ENCODE results near the gene DTX3.
A peak's percentile ranks its signal among the peaks of the same experiment; 100 is the strongest.

DTX3 gene

GRCh38 chr12:57623811-57624390 lies 19.3 kb downstream of the DTX3 start:
- Histone ChIP-seq H3K4me3 (ENCODE audit: low read depth, low read length) (no peak overlapping the region), H3K9me3 (ENCODE audit: control insufficient read depth, insufficient read depth, low read depth, low read length) (no peaks in the 10 kb centered on the region), H3K36me3 (ENCODE audit: control insufficient read depth in 2 of 2, insufficient read depth in 1 of 2, low read length in 2 of 2) (peaks cover 0 to 53% of the 10 kb centered on the region in 2 experiments; a peak in 1 of 3 replicates), H3K4me1 (ENCODE audit: control insufficient read depth, insufficient read depth, low read length) (no peaks in the 10 kb centered on the region), H3K27ac (ENCODE audit: extremely low read depth, low read depth, low read length) (no peak overlapping the region)
- ChIA-PET POLR2A (no interaction called here), CTCF (interaction anchor here (0.6 to 0.9 kb wide), 2 partner anchors 43 to 316 kb away, joined by 3 read pairs; no protein-coding TSS in a partner anchor)
- TF ChIP-seq ZNF600 (tag by site-specific recombination; IDR thresholded peaks at IDR 0.05) (0 out of 2 replicates have a peak, but pooled peaks have one; percentile 15), ZNF146 (tag by site-specific recombination; IDR thresholded peaks at IDR 0.05) (no peak)

DNA sequence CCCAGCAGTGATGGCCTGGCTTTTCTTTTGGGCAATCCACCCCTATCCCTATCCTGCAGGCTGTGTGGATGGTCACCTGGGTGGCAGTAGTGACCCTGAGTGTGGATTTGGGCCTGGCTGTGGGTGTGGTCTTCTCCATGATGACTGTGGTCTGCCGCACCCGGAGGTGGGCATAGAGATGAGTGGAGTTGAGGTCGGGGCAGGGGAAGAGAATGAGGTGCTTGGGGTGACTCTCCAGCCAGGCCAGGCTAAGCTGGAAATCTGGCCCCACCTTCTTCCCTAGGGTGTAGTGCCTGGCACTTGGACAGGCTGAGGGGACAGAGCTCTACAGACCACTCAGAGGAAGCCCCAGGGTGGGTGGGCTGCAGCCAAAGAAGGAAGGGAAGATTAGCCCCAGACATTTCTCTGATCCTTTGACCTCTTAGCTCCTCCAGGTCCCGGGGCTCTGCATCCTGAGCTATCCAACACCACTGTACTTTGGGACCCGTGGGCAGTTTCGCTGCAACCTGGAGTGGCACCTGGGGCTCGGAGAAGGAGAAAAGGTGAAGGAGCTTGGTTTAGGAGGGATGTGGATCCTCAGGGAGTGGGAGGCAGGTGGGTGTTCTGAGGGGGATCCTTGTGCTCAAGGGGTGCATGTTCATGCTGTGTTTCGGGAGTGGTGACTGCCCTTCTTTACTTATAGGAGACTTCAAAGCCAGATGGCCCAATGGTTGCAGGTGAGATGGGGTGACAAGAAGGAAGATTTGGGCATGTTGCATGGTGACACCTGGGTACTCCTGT lies 20.0 kb downstream of the DTX3 start:
- TF ChIP-seq ZNF561 (tag by site-specific recombination; IDR thresholded peaks at IDR 0.05; ENCODE audit: borderline replicate concordance) (no peak), ZNF169 (tag by site-specific recombination; IDR thresholded peaks at IDR 0.05) (no peak), FEZF1 (tag by site-specific recombination; IDR thresholded peaks at IDR 0.05) (no peak), ZNF830 (tag by site-specific recombination; IDR thresholded peaks at IDR 0.05; ENCODE audit: low read depth) (no peak), ZEB2 (tag by site-specific recombination; IDR thresholded peaks at IDR 0.05) (no peak)
- TF ChIP-seq, protein P1, sequence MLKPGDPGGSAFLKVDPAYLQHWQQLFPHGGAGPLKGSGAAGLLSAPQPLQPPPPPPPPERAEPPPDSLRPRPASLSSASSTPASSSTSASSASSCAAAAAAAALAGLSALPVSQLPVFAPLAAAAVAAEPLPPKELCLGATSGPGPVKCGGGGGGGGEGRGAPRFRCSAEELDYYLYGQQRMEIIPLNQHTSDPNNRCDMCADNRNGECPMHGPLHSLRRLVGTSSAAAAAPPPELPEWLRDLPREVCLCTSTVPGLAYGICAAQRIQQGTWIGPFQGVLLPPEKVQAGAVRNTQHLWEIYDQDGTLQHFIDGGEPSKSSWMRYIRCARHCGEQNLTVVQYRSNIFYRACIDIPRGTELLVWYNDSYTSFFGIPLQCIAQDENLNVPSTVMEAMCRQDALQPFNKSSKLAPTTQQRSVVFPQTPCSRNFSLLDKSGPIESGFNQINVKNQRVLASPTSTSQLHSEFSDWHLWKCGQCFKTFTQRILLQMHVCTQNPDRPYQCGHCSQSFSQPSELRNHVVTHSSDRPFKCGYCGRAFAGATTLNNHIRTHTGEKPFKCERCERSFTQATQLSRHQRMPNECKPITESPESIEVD (tag by site-specific recombination; IDR thresholded peaks at IDR 0.05), result no peak
- TF ChIP-seq, protein P2, sequence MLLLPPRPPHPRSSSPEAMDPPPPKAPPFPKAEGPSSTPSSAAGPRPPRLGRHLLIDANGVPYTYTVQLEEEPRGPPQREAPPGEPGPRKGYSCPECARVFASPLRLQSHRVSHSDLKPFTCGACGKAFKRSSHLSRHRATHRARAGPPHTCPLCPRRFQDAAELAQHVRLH (tag by site-specific recombination; IDR thresholded peaks at IDR 0.05), result no peak
- Histone ChIP-seq H3K4me3 (ENCODE audit: low read depth, low read length) (no peak overlapping the region), H3K27ac (ENCODE audit: extremely low read depth, low read depth, low read length) (no peak overlapping the region), H3K4me1 (ENCODE audit: control insufficient read depth, insufficient read depth, low read length) (no peaks in the 10 kb centered on the region), H3K36me3 (ENCODE audit: control insufficient read depth in 2 of 2, insufficient read depth in 1 of 2, low read length in 2 of 2) (peaks cover 0 to 53% of the 10 kb centered on the region in 2 experiments; a peak in 1 of 3 replicates), H3K9me3 (ENCODE audit: control insufficient read depth, insufficient read depth, low read depth, low read length) (no peaks in the 10 kb centered on the region)
- ChIA-PET CTCF (interaction anchor here (0.6 to 1.3 kb wide), 6 partner anchors 18 to 317 kb away, joined by 3 to 7 read pairs (median 5); no protein-coding TSS in a partner anchor), POLR2A (no interaction called here)

- CTCF ChIA-PET, result interaction anchor here (0.8 to 1.3 kb wide), 6 partner anchors 18 to 43 kb away, joined by 4 to 7 read pairs (median 5); no protein-coding TSS in a partner anchor
- no peak overlapping the region for H3K4me3 ChIP-seq (ENCODE audit: low read depth, low read length)
- TF ChIP-seq CTCF (tag by site-specific recombination; IDR thresholded peaks at IDR 0.05) (no peak), ZNF266 (tag by site-specific recombination; IDR thresholded peaks at IDR 0.05; ENCODE audit: low read depth) (no peak), ZNF645 (tag by site-specific recombination; IDR thresholded peaks at IDR 0.05) (no peak), ZNF629 (tag by site-specific recombination; IDR thresholded peaks at IDR 0.05) (no peak), ZIC2 (tag by site-specific recombination; IDR thresholded peaks at IDR 0.05) (no peak), ZBTB20 (tag by site-specific recombination; IDR thresholded peaks at IDR 0.05) (no peak), ZSCAN16 (tag by site-specific recombination; IDR thresholded peaks at IDR 0.05) (no peak), SP3 (tag by site-specific recombination; IDR thresholded peaks at IDR 0.05) (no peak), ZNF510 (tag by site-specific recombination; IDR thresholded peaks at IDR 0.05; ENCODE audit: insufficient replicate concordance) (no peak), ZNF548 (tag by site-specific recombination; IDR thresholded peaks at IDR 0.05) (no peak)
- TF ChIP-seq, protein P3, sequence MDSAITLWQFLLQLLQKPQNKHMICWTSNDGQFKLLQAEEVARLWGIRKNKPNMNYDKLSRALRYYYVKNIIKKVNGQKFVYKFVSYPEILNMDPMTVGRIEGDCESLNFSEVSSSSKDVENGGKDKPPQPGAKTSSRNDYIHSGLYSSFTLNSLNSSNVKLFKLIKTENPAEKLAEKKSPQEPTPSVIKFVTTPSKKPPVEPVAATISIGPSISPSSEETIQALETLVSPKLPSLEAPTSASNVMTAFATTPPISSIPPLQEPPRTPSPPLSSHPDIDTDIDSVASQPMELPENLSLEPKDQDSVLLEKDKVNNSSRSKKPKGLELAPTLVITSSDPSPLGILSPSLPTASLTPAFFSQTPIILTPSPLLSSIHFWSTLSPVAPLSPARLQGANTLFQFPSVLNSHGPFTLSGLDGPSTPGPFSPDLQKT (IDR thresholded peaks at IDR 0.05; ENCODE audit: borderline replicate concordance, low read depth, low read length), result no peak
- peaks cover 0 to 47% of the 10 kb centered on the region in 2 experiments; a peak in 1 of 3 replicates for H3K36me3 ChIP-seq (ENCODE audit: control insufficient read depth in 2 of 2, insufficient read depth in 1 of 2, low read length in 2 of 2)
- no peaks in the 10 kb centered on the region for H3K9me3 ChIP-seq (ENCODE audit: control insufficient read depth, insufficient read depth, low read depth, low read length)
- H3K27ac ChIP-seq (ENCODE audit: extremely low read depth, low read depth, low read length), result no peak overlapping the region
- H3K4me1 ChIP-seq (ENCODE audit: control insufficient read depth, insufficient read depth, low read length), result no peaks in the 10 kb centered on the region
- POLR2A ChIA-PET, result no interaction called here
Observed at GRCh38 chr12:57625261-57626032, 20.8 kb downstream of the DTX3 start.
